GM12864 (cell line): ENCODE measurements around the gene LENG9.

Source experiments
- DNase-seq: peaks from one replicate; pipeline ENCODE4 v3.0.0-alpha.2; 2011; ENCODE audit warnings: low read depth
- H3K4me3 ChIP-seq: 2 replicates; pipeline ENCODE4 v1.5.1; 2011; ENCODE audit warnings: mild to moderate bottlenecking, low read depth, low read length, control low read depth
- TF ChIP-seq, protein P1 (sequence below): IDR thresholded peaks from 2 replicates; pipeline ENCODE4 v1.5.1; 2011; ENCODE audit warnings: low read depth, mild to moderate bottlenecking, moderate library complexity, low read length, control low read depth, inconsistent platforms; ENCODE audit errors: missing control alignments

The LENG9 gene

DNA sequence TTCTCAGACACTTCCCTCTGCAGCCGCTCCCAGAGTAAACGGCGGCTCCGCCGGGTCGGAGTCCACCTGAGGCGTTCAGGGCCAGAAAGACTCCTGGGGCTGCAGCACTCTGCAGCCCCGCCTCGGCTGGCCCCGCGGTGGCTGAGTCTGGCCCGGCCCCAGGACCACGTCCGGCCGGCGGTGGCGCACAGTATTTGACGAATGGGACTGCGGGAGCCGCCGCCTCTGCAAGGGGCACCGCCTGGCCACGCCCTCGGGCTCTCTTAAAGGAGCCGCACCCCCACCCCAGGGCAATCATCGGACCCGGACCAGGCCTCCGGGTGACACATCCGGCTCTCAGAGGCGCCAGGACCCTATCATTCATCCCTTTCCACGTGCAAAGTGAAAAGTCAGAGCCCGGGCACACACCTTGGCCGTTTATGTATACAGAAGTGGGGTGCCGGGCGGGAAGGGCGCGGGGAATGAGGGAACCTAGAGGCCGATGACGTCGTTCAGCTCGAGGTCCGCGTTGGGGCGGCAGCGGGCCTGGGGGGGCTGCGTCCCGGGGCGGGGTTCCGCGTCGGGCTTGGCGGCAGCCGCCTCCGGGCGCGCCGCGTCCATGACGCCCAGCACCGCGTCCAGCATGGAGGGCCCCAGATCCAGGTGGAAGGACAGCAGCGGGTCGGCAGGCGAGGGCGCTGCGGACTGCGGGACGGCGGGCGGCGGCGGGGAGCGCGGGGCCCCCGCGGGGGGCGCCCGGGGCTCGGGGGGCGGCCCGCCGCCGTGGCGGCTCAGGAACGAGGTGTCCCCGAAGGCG, 1.2 kb upstream of the LENG9 start:
- peak overlapping the region; percentile 52 for H3K4me3 ChIP-seq
- peak; percentile 50 for DNase-seq
- TF ChIP-seq, protein P1, sequence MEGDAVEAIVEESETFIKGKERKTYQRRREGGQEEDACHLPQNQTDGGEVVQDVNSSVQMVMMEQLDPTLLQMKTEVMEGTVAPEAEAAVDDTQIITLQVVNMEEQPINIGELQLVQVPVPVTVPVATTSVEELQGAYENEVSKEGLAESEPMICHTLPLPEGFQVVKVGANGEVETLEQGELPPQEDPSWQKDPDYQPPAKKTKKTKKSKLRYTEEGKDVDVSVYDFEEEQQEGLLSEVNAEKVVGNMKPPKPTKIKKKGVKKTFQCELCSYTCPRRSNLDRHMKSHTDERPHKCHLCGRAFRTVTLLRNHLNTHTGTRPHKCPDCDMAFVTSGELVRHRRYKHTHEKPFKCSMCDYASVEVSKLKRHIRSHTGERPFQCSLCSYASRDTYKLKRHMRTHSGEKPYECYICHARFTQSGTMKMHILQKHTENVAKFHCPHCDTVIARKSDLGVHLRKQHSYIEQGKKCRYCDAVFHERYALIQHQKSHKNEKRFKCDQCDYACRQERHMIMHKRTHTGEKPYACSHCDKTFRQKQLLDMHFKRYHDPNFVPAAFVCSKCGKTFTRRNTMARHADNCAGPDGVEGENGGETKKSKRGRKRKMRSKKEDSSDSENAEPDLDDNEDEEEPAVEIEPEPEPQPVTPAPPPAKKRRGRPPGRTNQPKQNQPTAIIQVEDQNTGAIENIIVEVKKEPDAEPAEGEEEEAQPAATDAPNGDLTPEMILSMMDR = no peak

DNA sequence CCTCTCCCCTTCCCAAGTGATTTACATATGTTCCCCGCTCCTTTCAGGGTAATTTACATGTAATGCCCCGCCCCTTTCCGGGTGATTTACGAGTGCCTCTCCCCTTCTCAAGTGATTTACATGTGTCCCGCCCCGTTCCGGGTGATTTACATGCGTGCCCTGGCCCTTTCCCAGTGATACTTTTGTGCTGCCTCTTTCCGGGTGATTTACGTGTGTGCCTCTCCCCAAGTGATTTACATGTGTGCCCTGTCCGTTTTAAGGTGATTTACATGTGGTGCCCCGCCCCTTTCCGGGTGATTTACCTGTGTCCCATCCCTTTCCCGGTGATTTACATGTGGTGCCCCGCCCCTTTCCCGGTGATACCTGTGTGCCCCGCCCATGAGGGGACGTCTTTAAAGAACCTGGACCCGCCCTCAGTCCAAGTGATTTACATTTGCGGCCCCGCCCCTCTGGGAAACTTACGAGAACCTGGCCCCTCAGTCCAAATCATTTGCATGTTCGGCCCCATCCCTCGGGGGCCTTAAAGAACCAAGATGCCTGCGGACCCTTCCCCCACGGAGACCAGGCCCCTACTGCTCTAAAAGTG, 559 bp upstream of the LENG9 start:
- TF ChIP-seq, protein P1 = no peak
- H3K4me3 ChIP-seq = peak overlapping the region; percentile 52
- DNase-seq = peak; percentile 98

DNA sequence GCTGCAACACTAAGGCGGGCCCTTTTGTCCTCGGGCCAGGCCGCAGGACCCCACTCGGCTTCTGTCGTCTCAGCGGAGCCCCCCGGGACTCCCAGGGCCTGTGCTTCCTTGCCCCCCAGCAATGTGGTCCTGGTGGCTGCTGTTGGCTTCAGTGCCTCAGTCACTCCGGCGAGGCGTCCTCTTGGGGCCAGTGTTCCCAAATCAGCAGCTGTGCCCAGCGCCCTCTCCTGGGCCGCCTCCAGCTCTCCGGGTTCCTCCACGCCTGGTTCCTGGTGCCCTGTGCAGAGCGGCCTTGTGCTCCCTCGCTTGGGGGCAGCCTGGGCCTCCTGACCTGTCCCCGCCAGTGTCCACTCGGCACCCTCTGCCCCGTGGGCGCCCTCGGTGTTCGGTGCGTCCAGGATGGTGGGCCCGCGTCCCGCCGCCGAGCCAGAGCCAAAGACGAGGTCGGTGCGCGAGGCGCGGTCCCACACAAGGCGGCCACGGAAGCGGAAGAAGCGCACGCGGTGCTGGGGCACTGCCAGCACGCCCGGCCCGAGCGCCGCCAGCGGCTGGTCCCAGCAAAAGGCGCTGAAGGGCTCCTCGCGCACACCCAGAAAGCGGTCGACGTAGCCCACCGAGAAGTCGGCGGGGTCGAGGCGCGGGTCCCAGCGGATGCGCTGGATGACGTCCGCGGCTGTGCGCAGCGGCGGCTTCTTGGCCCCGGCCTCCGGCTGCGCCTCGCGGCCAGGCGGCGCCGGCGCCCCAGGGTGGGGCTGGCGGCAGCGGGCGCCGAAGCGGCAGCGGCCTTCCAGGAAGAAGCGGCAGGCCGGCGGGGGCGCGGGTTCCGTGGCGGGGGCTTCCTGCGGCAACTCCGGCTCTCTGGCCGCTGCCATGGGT, 685 bp downstream of the LENG9 start:
- TF ChIP-seq, protein P1 = peak; percentile 12
- peak overlapping the region; percentile 66 for H3K4me3 ChIP-seq
- no peak for DNase-seq

DNA sequence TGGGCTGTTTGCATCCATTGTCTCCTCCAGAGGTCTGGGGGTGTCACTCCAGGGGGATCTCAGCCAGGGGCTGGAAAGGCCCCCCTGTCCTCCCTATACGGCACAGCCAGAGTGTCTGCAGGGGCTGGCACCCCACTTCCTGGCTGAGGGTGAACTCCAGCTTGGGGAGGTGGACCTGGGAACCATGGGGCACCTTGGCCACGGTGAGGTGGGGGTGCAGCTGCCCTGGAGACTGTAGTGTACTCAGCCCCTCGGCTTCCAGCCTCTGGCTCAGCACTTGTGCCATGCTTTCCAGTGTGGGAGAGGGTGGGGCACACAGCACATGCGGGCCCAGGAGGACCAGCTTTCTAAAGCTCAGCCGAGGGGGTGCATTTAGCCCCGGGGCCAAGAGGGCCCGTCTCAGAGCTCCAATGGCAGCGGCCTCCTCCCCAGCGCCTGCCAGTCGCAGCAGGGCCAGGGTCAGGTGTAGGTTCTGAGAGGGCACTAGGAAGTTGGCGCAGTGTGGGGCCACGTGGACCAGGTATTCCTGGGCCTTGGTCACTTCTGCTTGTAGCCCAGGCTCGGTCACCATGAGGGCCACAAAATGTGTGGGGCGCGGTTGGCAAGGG, 1.4 kb downstream of the LENG9 start:
- no peak for DNase-seq
- TF ChIP-seq, protein P1 = no peak
- peak overlapping the region; percentile 66 for H3K4me3 ChIP-seq

DNA sequence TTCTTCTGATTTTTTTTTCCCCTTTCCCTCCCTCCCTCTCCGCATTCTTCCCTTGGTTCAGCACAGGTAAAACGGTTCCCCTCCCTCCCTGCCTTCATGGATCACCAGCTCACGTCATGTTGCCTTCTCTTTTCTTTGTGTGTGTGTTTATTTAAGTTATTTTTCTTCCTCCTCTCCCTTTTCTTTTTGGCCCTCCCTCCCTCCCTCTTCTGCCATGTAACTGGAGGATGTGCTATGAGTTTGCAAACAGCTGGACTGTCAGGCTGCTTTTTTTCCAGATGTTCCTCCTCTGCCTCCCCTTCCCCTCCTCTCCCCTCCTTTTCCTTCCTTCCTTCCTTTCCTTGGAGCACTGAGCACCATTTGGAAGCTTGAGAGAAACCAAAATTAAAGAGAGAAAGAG, 2.0 kb downstream of the LENG9 start:
- TF ChIP-seq, protein P1 = no peak
- no peak for DNase-seq
- H3K4me3 ChIP-seq = no peak overlapping the region

DNA sequence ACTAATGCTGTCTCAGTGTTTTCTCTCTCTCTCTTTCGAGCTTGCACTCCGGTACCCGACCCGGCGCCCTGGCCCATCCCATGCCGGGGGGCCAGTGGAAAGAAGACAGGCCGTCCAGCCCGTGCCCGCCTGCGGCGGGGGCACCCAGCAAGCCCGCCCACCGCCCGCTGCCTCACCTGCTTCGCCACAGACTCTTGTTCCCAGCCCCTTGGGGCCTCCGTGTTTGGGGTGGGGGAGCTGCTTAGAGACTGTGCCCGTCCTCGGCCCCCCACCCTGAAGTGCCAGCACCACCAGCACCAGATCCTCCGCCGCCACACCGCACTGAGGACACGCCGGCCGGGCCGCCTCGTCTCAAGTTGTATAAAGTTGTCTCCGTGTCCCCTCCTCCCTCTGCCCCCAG, 2.4 kb downstream of the LENG9 start:
- H3K4me3 ChIP-seq = no peak overlapping the region
- DNase-seq = no peak
- TF ChIP-seq, protein P1 = no peak
